Measurements from ENCODE around the gene KDM4D.
"Not testable (repeated sequence)": the region's sequence is repeated elsewhere in the genome, so short reads cannot be mapped to it uniquely, and the experiment has no call there.

Gene KDM4D

DNA sequence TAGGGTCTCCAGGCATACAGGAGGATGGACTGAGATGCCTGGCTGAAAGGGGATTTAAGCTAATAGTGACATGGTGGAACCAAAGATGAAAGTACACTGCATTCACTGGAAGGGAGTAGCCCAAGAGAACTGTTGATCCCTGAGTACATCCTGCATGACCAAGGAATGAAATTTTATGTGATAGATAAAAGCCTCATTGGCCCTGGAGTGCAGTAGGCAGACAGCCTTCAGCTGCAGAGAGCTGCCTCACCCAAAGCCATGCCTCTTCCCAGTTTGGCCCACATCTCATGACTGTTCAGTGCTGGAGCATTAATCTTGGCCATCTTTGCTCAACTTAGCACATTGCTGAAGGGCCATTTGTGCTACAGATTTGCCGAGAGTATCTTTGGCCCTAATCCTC, 59.5 kb downstream of the KDM4D start:
- H3K4me3 ChIP-seq (ENCODE audit: low read depth, low read length): no peak overlapping the region
- no peak for TF ChIP-seq CTCF (IDR thresholded peaks at IDR 0.05; ENCODE audit: insufficient read depth, low read length, missing control alignments)
- CTCF ChIA-PET: no interaction called here
- POLR2A ChIA-PET: no interaction called here
- no peak for DNase-seq (ENCODE audit: low read depth, low spot score)

DNA sequence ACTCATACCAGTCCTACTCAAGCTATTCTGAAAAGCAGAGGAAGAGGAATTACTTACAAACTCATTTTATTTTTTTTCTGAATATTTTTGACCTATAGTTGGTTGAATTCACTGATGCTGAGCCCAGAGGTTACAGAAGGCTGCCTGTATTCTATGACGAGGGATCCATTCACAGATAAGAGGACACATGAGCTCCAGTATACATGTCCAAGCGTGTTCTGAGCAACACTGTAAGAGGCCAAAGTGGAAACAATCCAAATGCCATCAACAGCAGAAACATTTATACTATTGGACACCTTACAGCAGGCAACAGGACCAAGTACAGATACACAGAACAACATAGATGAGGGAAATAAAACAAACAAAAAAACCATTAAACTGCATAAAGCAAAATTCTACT, 61.8 kb downstream of the KDM4D start:
- no peak for TF ChIP-seq CTCF (IDR thresholded peaks at IDR 0.05; ENCODE audit: insufficient read depth, low read length, missing control alignments)
- no peak overlapping the region for H3K4me3 ChIP-seq (ENCODE audit: low read depth, low read length)
- DNase-seq (ENCODE audit: low read depth, low spot score): no peak
- ChIA-PET POLR2A (interaction anchor here (0.7 kb wide), 1 partner anchor 1700 kb away, joined by 3 read pairs; no protein-coding TSS in a partner anchor), CTCF (no interaction called here)

GRCh38 chr11:95037356-95038035, 64.0 kb downstream of the KDM4D start:
- CTCF ChIA-PET; POLR2A ChIA-PET; DNase-seq (ENCODE audit: low read depth, low spot score): not testable (repeated sequence)
- peak overlapping the region; percentile 34 for H3K4me3 ChIP-seq (ENCODE audit: low read depth, low read length)

- no peak for TF ChIP-seq CTCF (IDR thresholded peaks at IDR 0.05; ENCODE audit: insufficient read depth, low read length, missing control alignments)
- ChIA-PET CTCF (no interaction called here), POLR2A (no interaction called here)
- H3K4me3 ChIP-seq (ENCODE audit: low read depth, low read length): no peak overlapping the region
- DNase-seq (ENCODE audit: low read depth, low spot score): no peak
Measured at GRCh38 chr11:95042239-95042638, 68.7 kb downstream of the KDM4D start.

- ChIA-PET CTCF (no interaction called here), POLR2A (no interaction called here)
- no peak for TF ChIP-seq CTCF (IDR thresholded peaks at IDR 0.05; ENCODE audit: insufficient read depth, low read length, missing control alignments)
Measured at GRCh38 chr11:95042906-95043305, 69.4 kb downstream of the KDM4D start.

GRCh38 chr11:95044010-95044409, 70.5 kb downstream of the KDM4D start:
- no peak for DNase-seq (ENCODE audit: low read depth, low spot score)
- ChIA-PET CTCF (interaction anchor here (0.8 to 1.6 kb wide), 2 partner anchors 14 to 23 kb away, joined by 3 to 4 read pairs; partner anchors contain the start of gene SRSF8), POLR2A (no interaction called here)
- TF ChIP-seq CTCF (IDR thresholded peaks at IDR 0.05; ENCODE audit: insufficient read depth, low read length, missing control alignments): no peak
- H3K4me3 ChIP-seq (ENCODE audit: low read depth, low read length): no peak overlapping the region

More at GRCh38 chr11:95042906-95043305, 69.4 kb downstream of the KDM4D start:
- H3K4me3 ChIP-seq (ENCODE audit: low read depth, low read length): no peak overlapping the region
- DNase-seq (ENCODE audit: low read depth, low spot score): no peak

- CTCF ChIA-PET: no interaction called here
- TF ChIP-seq CTCF (IDR thresholded peaks at IDR 0.05; ENCODE audit: insufficient read depth, low read length, missing control alignments): no peak
Measured at GRCh38 chr11:95045812-95046211, 72.3 kb downstream of the KDM4D start.

More at GRCh38 chr11:95045812-95046211, 72.3 kb downstream of the KDM4D start:
- POLR2A ChIA-PET: no interaction called here
- DNase-seq (ENCODE audit: low read depth, low spot score): no peak
- no peak overlapping the region for H3K4me3 ChIP-seq (ENCODE audit: low read depth, low read length)
